Caco-2 (cell line): ENCODE measurements around the gene MYO10. TPM values are rescaled to one million over a fixed set of nuclear protein-coding genes. Genes with fewer than 3 reads are reported as not detected.

Source experiments
- BruUV-seq: library from RNA; stranded (reverse); fragments of 400-500 nt; replicated peaks from 2 replicates; lab custom pipeline; 2021; lab: Mats Ljungman, UMichigan
- CTCF ChIA-PET: fragments of 300-600 bp; sonication (Branson Sonifier 250); formaldehyde crosslinking; loops from one replicate; lab custom pipeline; 2022; ENCODE audit warnings: antibody characterized with exemption; lab: Charles Lee
- POLR2A ChIA-PET: fragments of 300-600 bp; sonication (Branson Sonifier 250); formaldehyde crosslinking; loops from one replicate; lab custom pipeline; 2022; ENCODE audit warnings: antibody characterized with exemption; lab: Charles Lee
- DNase-seq, 2 experiments: peaks; one replicate each; pipeline versions ENCODE4 v3.0.0 to v3.0.0-alpha.2; 2020 to 2022
- H3K27me3 ChIP-seq: replicated peaks from 2 replicates; pipeline ENCODE4 v1.6.0; 2011; ENCODE audit warnings: low read length; ENCODE audit not compliant: control insufficient read depth, insufficient read depth
- H3K36me3 ChIP-seq: 2 replicates; pipeline ENCODE4 v1.5.1; 2011; ENCODE audit warnings: low read length; ENCODE audit not compliant: control insufficient read depth, insufficient read depth
- H3K4me1 ChIP-seq: fragments of 250-450 bp; sonication (Bioruptor Pico); 2 replicates; pipeline ENCODE4 v1.5.1; 2020; ENCODE audit warnings: mild to moderate bottlenecking
- H3K4me3 ChIP-seq: 2 replicates; pipeline ENCODE4 v1.5.1; 2011; ENCODE audit warnings: low read depth, mild to moderate bottlenecking, control low read depth, low read length
- H3K9me3 ChIP-seq: fragments of 250-450 bp; sonication (Bioruptor Pico); 2 replicates; pipeline ENCODE4 v1.5.1; 2020; ENCODE audit warnings: mild to moderate bottlenecking, moderate library complexity
- H3K27ac Mint-ChIP-seq: one replicate; pipeline ENCODE4 v1.8.0; 2022; ENCODE audit warnings: mixed read lengths; ENCODE audit not compliant: unreplicated experiment
- H3K27me3 Mint-ChIP-seq: one replicate; pipeline ENCODE4 v1.8.0; 2022; ENCODE audit warnings: mixed read lengths; ENCODE audit not compliant: insufficient read depth, unreplicated experiment
- H3K36me3 Mint-ChIP-seq: one replicate; pipeline ENCODE4 v1.8.0; 2022; ENCODE audit warnings: mild to moderate bottlenecking, mixed read lengths; ENCODE audit not compliant: insufficient read depth, unreplicated experiment
- H3K4me1 Mint-ChIP-seq: one replicate; pipeline ENCODE4 v1.8.0; 2022; ENCODE audit warnings: low read depth, mixed read lengths; ENCODE audit not compliant: unreplicated experiment
- H3K4me3 Mint-ChIP-seq: one replicate; pipeline ENCODE4 v1.8.0; 2022; ENCODE audit warnings: mild to moderate bottlenecking, moderate library complexity, mixed read lengths; ENCODE audit not compliant: unreplicated experiment
- H3K9me3 Mint-ChIP-seq: one replicate; pipeline ENCODE4 v1.8.0; 2022; ENCODE audit warnings: mixed read lengths; ENCODE audit not compliant: unreplicated experiment
- intact Hi-C: fragments of 100-400 bp; cut with micrococcal nuclease; formaldehyde crosslinking; loops from one replicate; pipeline ENCODE4 v1.10.0; 2022; ENCODE audit not compliant: unreplicated experiment
- total RNA-seq: library from RNA; stranded (reverse); gene quantifications from 2 replicates; pipeline ENCODE4 v1.2.3, GENCODE V29; 2022
- TF ChIP-seq, protein P1 (sequence below), 2 experiments: fragments of 200-600 bp in 1 of 2; IDR thresholded peaks; 1 replicate in 1 of 2; 2 replicates in 1 of 2; pipeline versions ENCODE4 v1.5.1 to v1.8.0; 2011 to 2022; ENCODE audit warnings: antibody characterized with exemption in 1 of 2, control low read depth in 1 of 2, inconsistent platforms in 1 of 2, low read depth in 1 of 2, low read length in 1 of 2, mild to moderate bottlenecking in 1 of 2, moderate library complexity in 1 of 2; ENCODE audit not compliant: insufficient read depth in 1 of 2, severe bottlenecking in 1 of 2, unreplicated experiment in 1 of 2

MYO10 gene
- total RNA-seq, 1 experiment from 2014 or later = 67.6 TPM

DNA sequence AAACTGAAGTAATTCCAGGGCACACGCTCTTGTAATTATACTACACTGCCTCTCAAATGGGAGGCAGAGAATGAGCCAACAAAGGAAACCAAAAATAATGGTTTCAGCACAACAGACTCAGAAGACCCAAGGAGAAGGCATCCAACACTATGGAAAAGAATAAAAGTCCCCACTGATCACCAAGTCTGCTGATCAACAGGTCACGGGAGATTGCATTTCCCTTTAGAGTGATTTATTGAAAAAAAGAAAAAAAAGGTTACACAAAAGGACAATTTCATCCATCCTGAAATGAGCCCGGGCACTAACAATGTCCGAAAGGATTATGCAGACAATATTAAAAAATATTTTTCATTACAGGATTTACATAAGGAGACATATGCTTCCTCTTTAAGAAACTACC, 28.8 kb downstream of the MYO10 start:
- H3K27me3 ChIP-seq = no peaks in the 10 kb centered on the region
- Mint-ChIP-seq H3K4me1 (peaks cover 31% of the 10 kb centered on the region), H3K4me3 (no peak overlapping the region), H3K27ac (no peak overlapping the region), H3K27me3 (no peaks in the 10 kb centered on the region), H3K36me3 (peaks cover 27% of the 10 kb centered on the region), H3K9me3 (no peaks in the 10 kb centered on the region)
- no peaks in the 10 kb centered on the region for H3K9me3 ChIP-seq
- no TSS peak for BruUV-seq
- no peak overlapping the region for H3K4me3 ChIP-seq
- intact Hi-C loops = no loop called here
- H3K4me1 ChIP-seq = peaks cover 28% of the 10 kb centered on the region
- ChIA-PET CTCF (no interaction called here), POLR2A (no interaction called here)
- DNase-seq = no peak
- TF ChIP-seq, protein P1, sequence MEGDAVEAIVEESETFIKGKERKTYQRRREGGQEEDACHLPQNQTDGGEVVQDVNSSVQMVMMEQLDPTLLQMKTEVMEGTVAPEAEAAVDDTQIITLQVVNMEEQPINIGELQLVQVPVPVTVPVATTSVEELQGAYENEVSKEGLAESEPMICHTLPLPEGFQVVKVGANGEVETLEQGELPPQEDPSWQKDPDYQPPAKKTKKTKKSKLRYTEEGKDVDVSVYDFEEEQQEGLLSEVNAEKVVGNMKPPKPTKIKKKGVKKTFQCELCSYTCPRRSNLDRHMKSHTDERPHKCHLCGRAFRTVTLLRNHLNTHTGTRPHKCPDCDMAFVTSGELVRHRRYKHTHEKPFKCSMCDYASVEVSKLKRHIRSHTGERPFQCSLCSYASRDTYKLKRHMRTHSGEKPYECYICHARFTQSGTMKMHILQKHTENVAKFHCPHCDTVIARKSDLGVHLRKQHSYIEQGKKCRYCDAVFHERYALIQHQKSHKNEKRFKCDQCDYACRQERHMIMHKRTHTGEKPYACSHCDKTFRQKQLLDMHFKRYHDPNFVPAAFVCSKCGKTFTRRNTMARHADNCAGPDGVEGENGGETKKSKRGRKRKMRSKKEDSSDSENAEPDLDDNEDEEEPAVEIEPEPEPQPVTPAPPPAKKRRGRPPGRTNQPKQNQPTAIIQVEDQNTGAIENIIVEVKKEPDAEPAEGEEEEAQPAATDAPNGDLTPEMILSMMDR (IDR thresholded peaks at IDR 0.05; ENCODE audit: insufficient read depth in 1 of 2, low read depth in 1 of 2, low read length in 1 of 2, severe bottlenecking in 1 of 2, unreplicated experiment in 1 of 2) = no peak
- H3K36me3 ChIP-seq = 0 out of 2 replicates have a peak, but pooled peaks cover 1% of the 10 kb centered on the region

- BruUV-seq = no TSS peak
- DNase-seq = peak; percentile 62 to 66
- no peaks in the 10 kb centered on the region for H3K9me3 Mint-ChIP-seq
Observed at GRCh38 chr5:16906255-16906654, 29.8 kb downstream of the MYO10 start.

GRCh38 chr5:16903480-16904300, 32.4 kb downstream of the MYO10 start:
- no peaks in the 10 kb centered on the region for H3K9me3 Mint-ChIP-seq
- H3K4me1 ChIP-seq = peaks cover 38% of the 10 kb centered on the region
- no TSS peak for BruUV-seq
- peaks cover 57% of the 10 kb centered on the region for H3K4me1 Mint-ChIP-seq
- DNase-seq = no peak
- no peaks in the 10 kb centered on the region for H3K27me3 Mint-ChIP-seq
- no peak overlapping the region for H3K27ac Mint-ChIP-seq
- no peaks in the 10 kb centered on the region for H3K27me3 ChIP-seq
- TF ChIP-seq, protein P1 (IDR thresholded peaks at IDR 0.05; ENCODE audit: insufficient read depth in 1 of 2, low read depth in 1 of 2, low read length in 1 of 2, severe bottlenecking in 1 of 2, unreplicated experiment in 1 of 2) = no peak
- H3K36me3 ChIP-seq = 0 out of 2 replicates have a peak, but pooled peaks cover 1% of the 10 kb centered on the region
- no peak overlapping the region for H3K4me3 ChIP-seq
- ChIA-PET POLR2A (no interaction called here), CTCF (interaction anchor here (1.4 kb wide), 1 partner anchor 229 kb away, joined by 3 read pairs; no protein-coding TSS in a partner anchor)
- intact Hi-C loops = no loop called here
- no peak overlapping the region for H3K4me3 Mint-ChIP-seq
- no peaks in the 10 kb centered on the region for H3K9me3 ChIP-seq
- H3K36me3 Mint-ChIP-seq = peaks cover 30% of the 10 kb centered on the region

More at GRCh38 chr5:16906255-16906654, 29.8 kb downstream of the MYO10 start:
- intact Hi-C loops = no loop called here
- Histone ChIP-seq H3K9me3 (no peaks in the 10 kb centered on the region), H3K4me1 (peaks cover 28% of the 10 kb centered on the region), H3K4me3 (no peak overlapping the region), H3K36me3 (0 out of 2 replicates have a peak, but pooled peaks cover 1% of the 10 kb centered on the region), H3K27me3 (no peaks in the 10 kb centered on the region)
- H3K36me3 Mint-ChIP-seq = peaks cover 29% of the 10 kb centered on the region
- H3K4me1 Mint-ChIP-seq = peaks cover 37% of the 10 kb centered on the region
- H3K27me3 Mint-ChIP-seq = no peaks in the 10 kb centered on the region
- ChIA-PET CTCF (no interaction called here), POLR2A (no interaction called here)
- no peak overlapping the region for H3K4me3 Mint-ChIP-seq
- TF ChIP-seq, protein P1 (IDR thresholded peaks at IDR 0.05; ENCODE audit: insufficient read depth in 1 of 2, low read depth in 1 of 2, low read length in 1 of 2, severe bottlenecking in 1 of 2, unreplicated experiment in 1 of 2) = no peak
- no peak overlapping the region for H3K27ac Mint-ChIP-seq
